ENCODE data around the gene CHKB.
A peak's percentile ranks its signal among the peaks of the same experiment; 100 is the strongest.
"Not testable (repeated sequence)": the region's sequence is repeated elsewhere in the genome, so short reads cannot be mapped to it uniquely, and the experiment has no call there.

The CHKB gene

GRCh38 chr22:50546326-50547262 is 36.1 kb downstream of the CHKB start:
- DNase-seq: no peak

- DNase-seq: no peak
Measured at GRCh38 chr22:50545522-50546325, 36.9 kb downstream of the CHKB start, which contains the start of gene KLHDC7B. Gene KLHDC7B (plus strand): TSS chr22:50545899. CDS start chr22:50546244, 345 bp downstream.

GRCh38 chr22:50544746-50545253 is 37.8 kb downstream of the CHKB start:
- no peak for DNase-seq

- no peak for DNase-seq
Measured at GRCh38 chr22:50544078-50544745, 38.4 kb downstream of the CHKB start.

- DNase-seq: no peak
Measured at GRCh38 chr22:50542416-50542927, 40.2 kb downstream of the CHKB start.

- not testable (repeated sequence) for DNase-seq
Measured at GRCh38 chr22:50541667-50542026, 41.0 kb downstream of the CHKB start.

- DNase-seq: no peak
Measured at GRCh38 chr22:50540381-50540780, 42.3 kb downstream of the CHKB start.

- no peak for DNase-seq
Measured at GRCh38 chr22:50537765-50538164, 44.9 kb downstream of the CHKB start.

GRCh38 chr22:50536226-50536625 is 46.4 kb downstream of the CHKB start:
- no peak for DNase-seq

- DNase-seq: no peak
Measured at GRCh38 chr22:50535113-50535512, 47.5 kb downstream of the CHKB start.

- DNase-seq: not testable (repeated sequence)
Measured at GRCh38 chr22:50533856-50534711, 48.6 kb downstream of the CHKB start.

GRCh38 chr22:50532824-50533796 is 49.5 kb downstream of the CHKB start:
- no peak for DNase-seq

- DNase-seq: no peak
Measured at GRCh38 chr22:50531962-50532674, 50.5 kb downstream of the CHKB start.

- DNase-seq: no peak
Measured at GRCh38 chr22:50531546-50531961, 51.1 kb downstream of the CHKB start.

- peak; percentile 31 for DNase-seq
Measured at GRCh38 chr22:50530877-50531545, 51.6 kb downstream of the CHKB start.

GRCh38 chr22:50530580-50530876 is 52.1 kb downstream of the CHKB start:
- DNase-seq: no peak

- DNase-seq: no peak
Measured at GRCh38 chr22:50529897-50530579, 52.6 kb downstream of the CHKB start, which contains the start of gene TYMP. Gene TYMP (minus strand): TSS chr22:50530012. CDS start chr22:50529709, 303 bp downstream.

GRCh38 chr22:50529416-50529896 is 53.2 kb downstream of the CHKB start:
- no peak for DNase-seq
